Tibial artery (tissue), 4 donors: Measurements from ENCODE around the gene ADARB2.

Source experiments
- DNase-seq, 2 donors: peaks; one replicate each; pipeline ENCODE4 v3.0.0-alpha.2; 2019
- H3K27ac ChIP-seq, 2 donors: fragments of 200-600 bp; sonication (generic) in 1 of 2; 1 replicate in 1 of 2; 2 replicates in 1 of 2; pipeline ENCODE4 v1.5.1; 2018 to 2019; ENCODE audit warnings: mild to moderate bottlenecking in 1 of 2
- H3K27me3 ChIP-seq, 2 donors: fragments of 200-600 bp; sonication (generic) in 1 of 2; one replicate each; pipeline versions ENCODE4 v1.5.1 to v1.6.0; 2016 to 2019
- H3K36me3 ChIP-seq, 3 donors: fragments of 200-600 bp; sonication (generic) in 2 of 3; one replicate each; pipeline ENCODE4 v1.5.1; 2016 to 2019; ENCODE audit warnings: mild to moderate bottlenecking in 2 of 3
- H3K4me1 ChIP-seq, 4 donors: fragments of 200-600 bp; sonication (generic) in 2 of 4; 1 replicate in 3 of 4; 2 replicates in 1 of 4; pipeline ENCODE4 v1.5.1; 2016 to 2019
- H3K4me3 ChIP-seq, 2 donors: fragments of 200-600 bp; sonication (generic) in 1 of 2; 1 replicate in 1 of 2; 2 replicates in 1 of 2; pipeline ENCODE4 v1.5.1; 2018 to 2019; ENCODE audit warnings: mild to moderate bottlenecking in 2 of 2
- H3K9me3 ChIP-seq, 3 donors: fragments of 200-600 bp; sonication (generic) in 1 of 3; one replicate each; pipeline ENCODE4 v1.5.1; 2016 to 2019
- intact Hi-C: fragments of 100-400 bp; cut with DNase I; formaldehyde crosslinking; loops from one replicate; pipeline ENCODE4 v1.15.0; 2023; ENCODE audit warnings: low total_unique reads
- TF ChIP-seq, protein P1 (sequence below), 2 experiments: fragments of 200-600 bp in 1 of 2; fragments of 450-650 bp in 1 of 2; IDR thresholded peaks; one replicate each; pipeline ENCODE4 v1.5.1; 2017 to 2019; ENCODE audit warnings: antibody characterized with exemption in 2 of 2, mild to moderate bottlenecking in 1 of 2, moderate library complexity in 1 of 2

Gene ADARB2

DNA sequence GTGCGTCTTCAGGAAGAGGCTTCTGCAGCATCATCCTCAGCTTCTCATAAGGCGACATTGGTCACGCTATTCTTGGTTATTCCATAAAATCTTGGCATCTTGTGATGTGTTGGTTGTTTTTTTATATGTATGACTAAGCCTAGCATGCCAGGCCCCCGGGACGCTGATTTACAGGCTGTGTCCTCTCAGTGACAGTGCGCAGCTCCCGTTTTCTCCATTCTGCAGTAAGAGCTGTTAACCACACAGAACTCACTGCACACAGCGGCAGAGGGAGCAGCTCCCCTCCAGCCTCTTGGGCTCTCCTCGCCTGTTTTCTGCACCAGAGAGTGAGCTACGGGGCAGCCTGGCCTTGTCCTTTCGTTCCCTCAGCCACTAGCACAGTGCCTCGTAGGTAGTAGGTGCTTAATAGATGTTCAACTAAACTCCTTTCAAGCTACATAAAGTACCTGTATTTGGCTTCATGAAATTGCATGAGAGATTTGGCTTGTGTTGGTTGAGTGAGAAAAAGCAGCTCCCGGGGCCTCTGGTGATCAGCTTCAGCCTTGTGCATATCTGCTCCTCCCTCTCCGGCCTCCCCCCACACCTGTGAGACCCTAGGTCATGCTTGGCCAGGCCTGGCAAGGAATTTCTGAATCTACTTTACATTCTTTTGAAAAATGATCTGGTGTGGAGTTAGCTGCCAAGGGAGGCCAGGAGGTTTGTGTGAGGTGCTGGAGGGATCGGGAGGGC is 564.9 kb downstream of the ADARB2 start:
- no peaks in the 10 kb centered on the region for H3K9me3 ChIP-seq
- H3K27me3 ChIP-seq: peaks cover 0 to 9% of the 10 kb centered on the region in 2 donors
- no peaks in the 10 kb centered on the region for H3K36me3 ChIP-seq
- DNase-seq: peak in 1 of 2 donors; percentile 25
- no peak overlapping the region for H3K27ac ChIP-seq
- H3K4me1 ChIP-seq: no peaks in the 10 kb centered on the region
- intact Hi-C loops: no loop called here
- H3K4me3 ChIP-seq: no peak overlapping the region
- TF ChIP-seq, protein P1, sequence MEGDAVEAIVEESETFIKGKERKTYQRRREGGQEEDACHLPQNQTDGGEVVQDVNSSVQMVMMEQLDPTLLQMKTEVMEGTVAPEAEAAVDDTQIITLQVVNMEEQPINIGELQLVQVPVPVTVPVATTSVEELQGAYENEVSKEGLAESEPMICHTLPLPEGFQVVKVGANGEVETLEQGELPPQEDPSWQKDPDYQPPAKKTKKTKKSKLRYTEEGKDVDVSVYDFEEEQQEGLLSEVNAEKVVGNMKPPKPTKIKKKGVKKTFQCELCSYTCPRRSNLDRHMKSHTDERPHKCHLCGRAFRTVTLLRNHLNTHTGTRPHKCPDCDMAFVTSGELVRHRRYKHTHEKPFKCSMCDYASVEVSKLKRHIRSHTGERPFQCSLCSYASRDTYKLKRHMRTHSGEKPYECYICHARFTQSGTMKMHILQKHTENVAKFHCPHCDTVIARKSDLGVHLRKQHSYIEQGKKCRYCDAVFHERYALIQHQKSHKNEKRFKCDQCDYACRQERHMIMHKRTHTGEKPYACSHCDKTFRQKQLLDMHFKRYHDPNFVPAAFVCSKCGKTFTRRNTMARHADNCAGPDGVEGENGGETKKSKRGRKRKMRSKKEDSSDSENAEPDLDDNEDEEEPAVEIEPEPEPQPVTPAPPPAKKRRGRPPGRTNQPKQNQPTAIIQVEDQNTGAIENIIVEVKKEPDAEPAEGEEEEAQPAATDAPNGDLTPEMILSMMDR (IDR thresholded peaks at IDR 0.05): no peak

DNA sequence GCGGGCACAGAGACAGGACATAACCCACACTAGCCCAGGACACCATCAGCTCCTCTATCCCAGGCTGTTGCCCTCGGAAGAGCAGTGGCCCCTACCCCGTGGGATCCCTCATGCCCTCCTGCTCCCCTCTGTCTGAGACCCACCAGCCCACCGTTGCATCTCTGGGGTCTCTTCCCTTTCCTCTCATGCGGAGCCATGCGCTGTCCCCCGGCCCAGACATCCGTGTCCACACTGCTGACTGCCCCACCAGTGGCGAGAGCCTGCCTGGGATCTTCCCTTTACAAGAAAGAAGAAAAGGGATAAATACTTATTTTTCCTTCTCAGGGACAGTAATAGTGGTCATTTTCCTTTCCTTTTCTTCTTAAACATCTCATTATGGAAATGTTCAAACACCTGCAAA is 565.7 kb downstream of the ADARB2 start:
- Histone ChIP-seq H3K9me3 (no peaks in the 10 kb centered on the region), H3K4me3 (no peak overlapping the region), H3K27ac (no peak overlapping the region), H3K4me1 (no peaks in the 10 kb centered on the region), H3K36me3 (no peaks in the 10 kb centered on the region), H3K27me3 (peaks cover 0 to 12% of the 10 kb centered on the region in 2 donors)
- intact Hi-C loops: no loop called here
- TF ChIP-seq, protein P1 (IDR thresholded peaks at IDR 0.05): no peak
- DNase-seq: no peak

DNA sequence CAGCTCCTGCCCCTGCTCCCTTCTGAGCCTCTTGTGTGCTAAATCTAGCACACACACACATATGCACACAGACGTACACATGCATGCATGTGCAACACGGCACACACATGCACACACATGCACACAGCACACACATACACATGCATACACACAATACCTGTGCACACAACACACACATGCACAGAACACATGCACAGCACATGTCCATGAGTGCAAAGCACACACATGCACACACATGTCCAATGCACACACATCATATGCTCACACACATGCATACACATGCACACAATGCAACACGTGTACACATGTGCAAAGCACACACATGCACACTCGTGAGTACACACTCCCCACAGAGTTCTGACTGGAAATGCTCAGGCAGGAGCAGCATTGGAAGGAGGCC is 566.1 kb downstream of the ADARB2 start:
- no peaks in the 10 kb centered on the region for H3K9me3 ChIP-seq
- H3K4me1 ChIP-seq: no peaks in the 10 kb centered on the region
- H3K36me3 ChIP-seq: no peaks in the 10 kb centered on the region
- no peak overlapping the region for H3K4me3 ChIP-seq
- peak in 1 of 2 donors; percentile 21 for DNase-seq
- peaks cover 0 to 16% of the 10 kb centered on the region in 2 donors for H3K27me3 ChIP-seq
- H3K27ac ChIP-seq: no peak overlapping the region
- TF ChIP-seq, protein P1 (IDR thresholded peaks at IDR 0.05): no peak
- intact Hi-C loops: no loop called here

DNA sequence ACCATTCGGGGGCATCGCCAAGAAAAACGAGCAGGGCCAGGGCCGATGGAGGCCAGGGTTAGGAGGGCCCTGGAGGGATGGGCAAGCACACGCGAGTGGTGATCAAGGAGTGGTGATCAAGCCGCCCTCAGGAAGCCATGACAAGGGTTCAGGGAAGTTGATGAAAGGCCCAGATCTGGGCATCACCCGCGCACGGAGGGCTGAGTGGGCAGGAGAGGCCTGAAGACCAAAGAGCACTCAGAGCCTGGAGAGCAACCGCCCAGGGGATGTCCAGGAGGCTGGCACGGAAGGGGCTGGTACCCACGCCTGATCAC is 566.5 kb downstream of the ADARB2 start:
- Histone ChIP-seq H3K27ac (no peak overlapping the region), H3K36me3 (no peaks in the 10 kb centered on the region), H3K9me3 (no peaks in the 10 kb centered on the region), H3K4me3 (no peak overlapping the region), H3K4me1 (no peaks in the 10 kb centered on the region), H3K27me3 (peaks cover 0 to 17% of the 10 kb centered on the region in 2 donors)
- DNase-seq: no peak
- intact Hi-C loops: no loop called here
- TF ChIP-seq, protein P1 (IDR thresholded peaks at IDR 0.05): no peak

DNA sequence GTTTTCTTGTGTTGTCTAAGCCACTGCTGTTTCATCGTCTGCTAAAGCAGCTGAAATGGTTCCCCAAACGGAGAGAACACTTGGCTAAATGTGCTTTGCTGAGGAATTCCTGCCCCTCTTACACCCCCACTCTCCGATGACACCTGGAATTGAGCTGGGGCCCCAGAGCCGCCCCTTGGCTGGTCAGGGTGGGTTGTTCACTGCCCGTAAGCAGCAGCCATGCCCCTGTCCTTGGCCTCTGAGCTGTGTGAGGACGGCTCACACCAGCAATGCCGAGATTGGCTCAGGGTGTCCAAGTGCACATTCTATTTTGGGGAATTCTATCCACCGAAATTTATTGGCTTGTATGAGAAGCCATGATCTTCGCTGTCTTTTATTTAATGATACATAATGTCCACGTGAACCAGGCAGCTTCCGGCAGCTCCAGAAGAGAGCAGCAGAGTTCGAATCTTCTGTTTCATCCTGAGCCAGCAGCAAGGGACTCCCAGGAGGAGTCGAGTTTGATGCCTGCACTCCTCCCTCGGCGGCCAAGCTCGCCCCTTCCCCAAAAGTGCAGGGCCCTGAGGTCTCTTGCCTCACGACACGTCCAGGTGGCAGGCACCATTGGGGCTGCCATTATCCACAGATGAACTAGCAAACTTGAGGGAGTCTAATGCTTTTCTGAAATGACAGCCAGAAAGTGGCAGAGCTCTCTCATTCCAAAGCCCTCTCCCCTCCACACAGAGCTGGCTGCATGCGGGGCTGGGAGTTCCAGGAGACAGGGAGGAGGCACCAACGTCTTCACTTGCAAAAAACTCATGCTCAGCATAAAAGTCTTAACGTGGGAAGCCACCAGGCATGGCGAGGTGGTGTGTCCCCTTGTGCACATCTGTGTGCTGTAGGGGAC is 567.1 kb downstream of the ADARB2 start:
- H3K36me3 ChIP-seq: no peaks in the 10 kb centered on the region
- TF ChIP-seq, protein P1 (IDR thresholded peaks at IDR 0.05): no peak
- no peak overlapping the region for H3K4me3 ChIP-seq
- peak in 1 of 2 donors; percentile 38 for DNase-seq
- H3K4me1 ChIP-seq: no peaks in the 10 kb centered on the region
- no peak overlapping the region for H3K27ac ChIP-seq
- H3K9me3 ChIP-seq: no peaks in the 10 kb centered on the region
- peaks cover 0 to 17% of the 10 kb centered on the region in 2 donors for H3K27me3 ChIP-seq
- intact Hi-C loops: no loop called here
